ENCODE results near the gene NLRP7. TPM values are rescaled to one million over a fixed set of nuclear protein-coding genes. Genes with fewer than 3 reads are reported as not detected.
"Not testable (repeated sequence)": the region's sequence is repeated elsewhere in the genome, so short reads cannot be mapped to it uniquely, and the experiment has no call there.

Gene NLRP7
- not detected for total RNA-seq

GRCh38 chr19:54947381-54947780 is at the start of gene NLRP7:
Gene NLRP7, minus strand, starts transcription at chr19:54947530.
- no peak for DNase-seq
- TF ChIP-seq, protein P1, sequence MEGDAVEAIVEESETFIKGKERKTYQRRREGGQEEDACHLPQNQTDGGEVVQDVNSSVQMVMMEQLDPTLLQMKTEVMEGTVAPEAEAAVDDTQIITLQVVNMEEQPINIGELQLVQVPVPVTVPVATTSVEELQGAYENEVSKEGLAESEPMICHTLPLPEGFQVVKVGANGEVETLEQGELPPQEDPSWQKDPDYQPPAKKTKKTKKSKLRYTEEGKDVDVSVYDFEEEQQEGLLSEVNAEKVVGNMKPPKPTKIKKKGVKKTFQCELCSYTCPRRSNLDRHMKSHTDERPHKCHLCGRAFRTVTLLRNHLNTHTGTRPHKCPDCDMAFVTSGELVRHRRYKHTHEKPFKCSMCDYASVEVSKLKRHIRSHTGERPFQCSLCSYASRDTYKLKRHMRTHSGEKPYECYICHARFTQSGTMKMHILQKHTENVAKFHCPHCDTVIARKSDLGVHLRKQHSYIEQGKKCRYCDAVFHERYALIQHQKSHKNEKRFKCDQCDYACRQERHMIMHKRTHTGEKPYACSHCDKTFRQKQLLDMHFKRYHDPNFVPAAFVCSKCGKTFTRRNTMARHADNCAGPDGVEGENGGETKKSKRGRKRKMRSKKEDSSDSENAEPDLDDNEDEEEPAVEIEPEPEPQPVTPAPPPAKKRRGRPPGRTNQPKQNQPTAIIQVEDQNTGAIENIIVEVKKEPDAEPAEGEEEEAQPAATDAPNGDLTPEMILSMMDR (IDR thresholded peaks at IDR 0.05): no peak
- TF ChIP-seq POLR2A (IDR thresholded peaks at IDR 0.05): no peak
- no peak within 1 kb of the TSS for H3K27ac ChIP-seq
- no peaks in the 10 kb centered on the region for H3K9me3 ChIP-seq
- H3K4me3 ChIP-seq: no peak within 1 kb of the TSS
- H3K27me3 ChIP-seq: no peaks in the 10 kb centered on the region
- H3K4me1 ChIP-seq: no peaks in the 10 kb centered on the region
- H3K36me3 ChIP-seq: no peaks in the 10 kb centered on the region

DNA sequence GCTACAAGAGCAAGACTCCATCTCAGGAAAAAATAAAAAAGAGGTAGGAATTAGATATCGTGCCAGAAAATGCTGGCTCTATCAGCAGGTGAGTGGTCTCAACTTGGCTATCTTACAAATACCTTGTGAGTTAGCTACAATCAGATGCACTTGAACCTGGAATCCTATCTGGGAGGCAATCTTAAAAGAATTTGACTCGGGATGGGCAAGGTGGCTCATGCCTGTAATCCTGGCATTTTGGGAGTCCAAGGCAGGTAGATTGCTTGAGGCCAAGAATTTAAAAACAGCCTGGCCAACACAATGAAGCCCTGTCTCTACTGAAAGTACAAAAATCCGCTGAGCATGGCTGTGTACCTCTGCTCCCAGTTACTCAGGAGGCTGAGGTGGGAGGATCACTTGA is 48.2 kb upstream of the NLRP7 start:
- H3K4me3 ChIP-seq: no peak overlapping the region
- TF ChIP-seq POLR2A (IDR thresholded peaks at IDR 0.05): no peak
- TF ChIP-seq, protein P1 (IDR thresholded peaks at IDR 0.05): no peak
- no peaks in the 10 kb centered on the region for H3K27me3 ChIP-seq
- no peaks in the 10 kb centered on the region for H3K9me3 ChIP-seq
- no peaks in the 10 kb centered on the region for H3K4me1 ChIP-seq
- no peak for DNase-seq
- no peaks in the 10 kb centered on the region for H3K36me3 ChIP-seq
- H3K27ac ChIP-seq: no peak overlapping the region

- DNase-seq: not testable (repeated sequence)
These were observed 42.2 kb upstream of the NLRP7 start for GRCh38 chr19:54989531-54989930.

DNA sequence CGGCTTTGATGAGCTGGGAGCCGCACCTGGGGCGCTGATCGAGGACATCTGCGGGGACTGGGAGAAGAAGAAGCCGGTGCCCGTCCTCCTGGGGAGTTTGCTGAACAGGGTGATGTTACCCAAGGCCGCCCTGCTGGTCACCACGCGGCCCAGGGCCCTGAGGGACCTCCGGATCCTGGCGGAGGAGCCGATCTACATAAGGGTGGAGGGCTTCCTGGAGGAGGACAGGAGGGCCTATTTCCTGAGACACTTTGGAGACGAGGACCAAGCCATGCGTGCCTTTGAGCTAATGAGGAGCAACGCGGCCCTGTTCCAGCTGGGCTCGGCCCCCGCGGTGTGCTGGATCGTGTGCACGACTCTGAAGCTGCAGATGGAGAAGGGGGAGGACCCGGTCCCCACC is 35.2 kb upstream of the NLRP7 start:
- DNase-seq: not testable (repeated sequence)

More at GRCh38 chr19:54989531-54989930, 42.2 kb upstream of the NLRP7 start:
- not testable (repeated sequence) for H3K4me1 ChIP-seq, H3K27ac ChIP-seq, H3K27me3 ChIP-seq, H3K4me3 ChIP-seq, H3K36me3 ChIP-seq, H3K9me3 ChIP-seq

DNA sequence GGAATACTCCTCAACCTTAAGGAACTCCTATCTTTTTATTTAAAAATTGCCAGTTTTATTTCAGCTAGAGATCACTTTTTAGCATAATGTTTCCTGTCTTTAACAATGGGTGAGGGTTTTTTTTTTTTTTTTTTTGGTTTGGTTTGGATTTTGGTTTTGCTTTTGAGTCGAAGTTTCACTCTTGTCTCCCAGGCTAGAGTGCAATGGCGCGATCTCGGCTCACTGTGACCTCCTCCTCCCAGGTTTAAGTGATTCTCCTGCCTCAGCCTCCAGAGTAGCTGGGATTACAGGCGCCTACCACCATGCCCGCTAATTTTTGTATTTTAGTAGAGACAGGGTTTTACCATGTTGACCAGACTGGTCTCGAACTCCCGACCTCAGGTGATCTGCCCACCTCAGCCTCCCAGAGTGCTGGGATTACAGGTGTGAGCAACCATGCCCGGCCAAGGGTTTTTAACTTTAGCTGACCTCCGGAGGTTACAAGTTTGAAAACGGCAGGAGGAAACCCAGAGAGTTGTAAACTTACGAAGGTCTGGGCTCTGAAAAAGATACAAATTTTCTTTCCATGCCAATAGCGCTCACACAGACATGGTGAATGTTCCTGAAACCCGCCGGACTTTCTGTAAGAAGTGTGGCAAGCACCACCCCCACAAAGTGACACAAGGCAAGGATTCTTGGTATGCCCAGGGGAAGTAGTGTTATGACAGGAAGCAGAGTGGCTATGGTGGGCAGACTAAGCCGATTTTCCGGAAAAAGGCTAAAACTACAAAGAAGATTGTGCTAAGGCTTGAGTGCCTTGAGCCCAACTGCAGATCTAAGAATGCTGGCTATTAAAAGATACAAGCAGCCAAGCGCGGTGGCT is 26.1 kb upstream of the NLRP7 start:
- not testable (repeated sequence) for DNase-seq, H3K27me3 ChIP-seq, H3K36me3 ChIP-seq, H3K4me1 ChIP-seq, H3K4me3 ChIP-seq, H3K9me3 ChIP-seq, H3K27ac ChIP-seq

More for the DNA sequence above, 35.2 kb upstream of the NLRP7 start:
- H3K4me3 ChIP-seq, H3K27ac ChIP-seq, H3K36me3 ChIP-seq, H3K27me3 ChIP-seq, H3K9me3 ChIP-seq, H3K4me1 ChIP-seq: not testable (repeated sequence)

DNA sequence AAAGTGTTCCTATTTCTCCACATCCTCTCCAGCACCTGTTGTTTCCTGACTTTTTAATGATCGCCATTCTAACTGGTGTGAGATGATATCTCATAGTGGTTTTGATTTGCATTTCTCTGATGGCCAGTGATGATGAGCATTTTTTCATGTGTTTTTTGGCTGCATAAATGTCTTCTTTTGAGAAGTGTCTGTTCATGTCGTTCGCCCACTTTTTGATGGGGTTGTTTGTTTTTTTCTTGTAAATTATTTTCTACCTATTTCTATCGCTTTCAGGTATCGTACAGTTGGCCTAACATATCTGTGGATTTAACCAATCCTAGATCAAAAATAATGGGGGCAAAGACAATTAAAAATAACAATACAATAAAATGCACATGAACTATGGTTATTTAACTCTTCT is 24.1 kb upstream of the NLRP7 start:
- not testable (repeated sequence) for H3K27ac ChIP-seq, H3K4me3 ChIP-seq, H3K27me3 ChIP-seq, H3K36me3 ChIP-seq, H3K9me3 ChIP-seq, H3K4me1 ChIP-seq, DNase-seq

- Histone ChIP-seq H3K4me1 (no peaks in the 10 kb centered on the region), H3K36me3 (no peaks in the 10 kb centered on the region), H3K27ac (no peak overlapping the region), H3K9me3 (no peaks in the 10 kb centered on the region), H3K4me3 (no peak overlapping the region), H3K27me3 (no peaks in the 10 kb centered on the region)
- DNase-seq: no peak
- TF ChIP-seq, protein P1 (IDR thresholded peaks at IDR 0.05): no peak
- TF ChIP-seq POLR2A (IDR thresholded peaks at IDR 0.05): no peak
These were observed 22.3 kb upstream of the NLRP7 start for GRCh38 chr19:54969647-54970046.

DNA sequence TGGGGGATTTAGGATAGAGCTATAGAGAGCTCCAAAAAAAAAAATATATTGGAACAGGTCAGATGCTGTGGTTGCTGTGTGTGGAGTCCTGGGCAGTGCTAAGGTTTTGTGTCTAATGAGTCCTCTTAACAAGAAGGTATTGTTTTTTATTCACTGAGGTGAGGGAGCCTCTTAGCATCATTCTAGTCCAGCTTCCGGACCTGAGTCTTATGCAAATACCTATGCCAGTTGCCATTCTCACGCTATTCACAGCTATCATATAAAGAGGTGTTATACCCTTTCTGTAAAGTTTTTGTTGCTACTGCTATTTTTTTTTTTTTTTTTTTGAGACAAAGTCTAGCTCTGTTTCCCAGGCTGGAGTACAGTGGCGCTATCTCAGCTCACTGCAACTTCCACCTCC is 20.3 kb upstream of the NLRP7 start:
- no peaks in the 10 kb centered on the region for H3K9me3 ChIP-seq
- no peak overlapping the region for H3K4me3 ChIP-seq
- TF ChIP-seq POLR2A (IDR thresholded peaks at IDR 0.05): no peak
- TF ChIP-seq, protein P1 (IDR thresholded peaks at IDR 0.05): no peak
- no peak overlapping the region for H3K27ac ChIP-seq
- H3K4me1 ChIP-seq: no peaks in the 10 kb centered on the region
- no peak for DNase-seq
- H3K27me3 ChIP-seq: no peaks in the 10 kb centered on the region
- no peaks in the 10 kb centered on the region for H3K36me3 ChIP-seq

DNA sequence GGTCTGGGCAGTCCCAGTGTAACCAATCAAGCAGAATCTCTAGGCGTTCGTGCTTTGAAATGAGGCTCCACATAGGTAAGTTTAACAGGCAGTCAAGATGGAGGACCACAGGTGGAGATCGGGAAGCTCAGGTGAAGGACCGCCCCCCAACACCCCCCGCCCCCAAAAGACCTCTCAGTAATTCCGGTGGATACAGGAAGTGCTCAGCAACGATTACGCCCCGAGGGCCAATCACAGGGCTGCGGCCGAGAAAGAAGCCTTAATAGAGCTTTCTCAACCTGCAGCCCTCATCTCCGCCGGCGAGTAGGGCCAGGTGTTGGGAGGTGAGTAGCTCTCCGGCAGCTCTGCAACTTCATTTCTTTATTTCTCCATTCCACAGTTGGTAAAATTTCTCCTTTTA is 17.7 kb upstream of the NLRP7 start:
- H3K27ac ChIP-seq, H3K27me3 ChIP-seq, H3K4me3 ChIP-seq, H3K36me3 ChIP-seq, DNase-seq, H3K4me1 ChIP-seq, H3K9me3 ChIP-seq: not testable (repeated sequence)

Data from Peyer's patch (tissue), 4 donors.